Natural killer cell (primary cell): Measurements from ENCODE around the gene DYNC2LI1. TPM values are rescaled to one million over a fixed set of nuclear protein-coding genes. Genes with fewer than 3 reads are reported as not detected.

Experiments
- ATAC-seq, 3 donors: fragments of 150-1000 bp in 2 of 3; fragments of 200-7000 bp in 1 of 3; cut with Tn5 transposase; 1 replicate in 1 of 3; 2 replicates in 2 of 3; pipeline ENCODE4 v1.10.0; 2021; ENCODE audit warnings: mild to moderate bottlenecking in 2 of 3, moderate library complexity in 2 of 3
- DNase-seq, 2 donors: peaks; one replicate each; pipeline versions ENCODE4 v3.0.0 to v3.0.0-alpha.2; 2013 to 2021; ENCODE audit warnings: mixed read lengths in 1 of 2
- H3K27ac ChIP-seq: one replicate; pipeline ENCODE4 v1.5.1; 2013; ENCODE audit warnings: mild to moderate bottlenecking, low read length
- H3K27me3 ChIP-seq: one replicate; pipeline ENCODE4 v1.6.1; 2013; ENCODE audit warnings: low read length; ENCODE audit not compliant: control insufficient read depth, insufficient read depth
- H3K36me3 ChIP-seq: one replicate; pipeline ENCODE4 v1.6.1; 2013; ENCODE audit warnings: low read length; ENCODE audit not compliant: control insufficient read depth, insufficient read depth
- H3K4me1 ChIP-seq: one replicate; pipeline ENCODE4 v1.6.1; 2013; ENCODE audit warnings: low read length; ENCODE audit not compliant: control insufficient read depth, insufficient read depth
- H3K4me3 ChIP-seq: one replicate; pipeline ENCODE4 v1.5.1; 2013; ENCODE audit warnings: low read length
- H3K9me3 ChIP-seq: one replicate; pipeline ENCODE4 v1.6.1; 2013; ENCODE audit warnings: low read length; ENCODE audit not compliant: control insufficient read depth, insufficient read depth
- H3K27ac Mint-ChIP-seq, 2 donors: one replicate each; pipeline ENCODE4 v1.8.0; 2022; ENCODE audit warnings: mild to moderate bottlenecking in 2 of 2, mixed read lengths in 2 of 2, moderate library complexity in 1 of 2
- H3K27me3 Mint-ChIP-seq, 2 donors: one replicate each; pipeline ENCODE4 v1.8.0; 2022; ENCODE audit warnings: low read depth in 2 of 2, mixed read lengths in 2 of 2
- H3K36me3 Mint-ChIP-seq: one replicate; pipeline ENCODE4 v1.8.0; 2022; ENCODE audit warnings: mixed read lengths
- H3K4me1 Mint-ChIP-seq, 2 donors: one replicate each; pipeline ENCODE4 v1.8.0; 2022; ENCODE audit warnings: mixed read lengths in 2 of 2
- H3K4me3 Mint-ChIP-seq: one replicate; pipeline ENCODE4 v1.8.0; 2022; ENCODE audit warnings: mild to moderate bottlenecking, moderate library complexity, mixed read lengths
- H3K9me3 Mint-ChIP-seq, 2 donors: one replicate each; pipeline ENCODE4 v1.8.0; 2022; ENCODE audit warnings: mixed read lengths in 2 of 2
- WGBS: methylation state at CpG from one replicate; pipeline ENCODE4 v1.1.7; 2013; ENCODE audit warnings: missing lambda C conversion rate; ENCODE audit not compliant: insufficient coverage; 5-methylcytosine and 5-hydroxymethylcytosine counted together
- intact Hi-C: fragments of 100-400 bp; cut with micrococcal nuclease; formaldehyde crosslinking; loops from one replicate; pipeline ENCODE4 v1.14.2; 2022
- total RNA-seq, 4 donors: library from RNA; stranded (reverse); fragments of 120-200 nt in 1 of 4; gene quantifications; one replicate each; pipeline versions ENCODE4 v1.2.3 to v1.2.4, GENCODE V29; 2013 to 2022
- TF ChIP-seq, protein P1 (sequence below): fragments of 200-600 bp; IDR thresholded peaks from one replicate; pipeline ENCODE4 v1.8.0; 2022; ENCODE audit warnings: antibody characterized with exemption

Gene DYNC2LI1
- total RNA-seq, 3 donors from 2014 or later (not counting 1 experiment from before 2014, with no cell fraction given) = 2.1 to 4.5 (median 3.2) TPM

- no peaks in the 10 kb centered on the region for H3K4me1 Mint-ChIP-seq
- DNase-seq (no peak), ATAC-seq (no peak)
- TF ChIP-seq, protein P1, sequence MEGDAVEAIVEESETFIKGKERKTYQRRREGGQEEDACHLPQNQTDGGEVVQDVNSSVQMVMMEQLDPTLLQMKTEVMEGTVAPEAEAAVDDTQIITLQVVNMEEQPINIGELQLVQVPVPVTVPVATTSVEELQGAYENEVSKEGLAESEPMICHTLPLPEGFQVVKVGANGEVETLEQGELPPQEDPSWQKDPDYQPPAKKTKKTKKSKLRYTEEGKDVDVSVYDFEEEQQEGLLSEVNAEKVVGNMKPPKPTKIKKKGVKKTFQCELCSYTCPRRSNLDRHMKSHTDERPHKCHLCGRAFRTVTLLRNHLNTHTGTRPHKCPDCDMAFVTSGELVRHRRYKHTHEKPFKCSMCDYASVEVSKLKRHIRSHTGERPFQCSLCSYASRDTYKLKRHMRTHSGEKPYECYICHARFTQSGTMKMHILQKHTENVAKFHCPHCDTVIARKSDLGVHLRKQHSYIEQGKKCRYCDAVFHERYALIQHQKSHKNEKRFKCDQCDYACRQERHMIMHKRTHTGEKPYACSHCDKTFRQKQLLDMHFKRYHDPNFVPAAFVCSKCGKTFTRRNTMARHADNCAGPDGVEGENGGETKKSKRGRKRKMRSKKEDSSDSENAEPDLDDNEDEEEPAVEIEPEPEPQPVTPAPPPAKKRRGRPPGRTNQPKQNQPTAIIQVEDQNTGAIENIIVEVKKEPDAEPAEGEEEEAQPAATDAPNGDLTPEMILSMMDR = no peak
- H3K4me3 Mint-ChIP-seq = no peak overlapping the region
- peaks cover 11 to 32% of the 10 kb centered on the region in 2 donors for H3K27me3 Mint-ChIP-seq
- no peaks in the 10 kb centered on the region for H3K36me3 Mint-ChIP-seq
- no peaks in the 10 kb centered on the region for H3K9me3 ChIP-seq
- H3K4me1 ChIP-seq = no peaks in the 10 kb centered on the region
- intact Hi-C loops = no loop called here
- WGBS = 91% methylated on average over 17 of the region's 17 CpGs
- H3K9me3 Mint-ChIP-seq = no peaks in the 10 kb centered on the region
- H3K27me3 ChIP-seq = no peaks in the 10 kb centered on the region
- H3K4me3 ChIP-seq = no peak overlapping the region
- no peak overlapping the region for H3K27ac ChIP-seq
- no peaks in the 10 kb centered on the region for H3K36me3 ChIP-seq
- H3K27ac Mint-ChIP-seq = no peak overlapping the region
Observed at GRCh38 chr2:43826305-43827250, 52.7 kb downstream of the DYNC2LI1 start.

GRCh38 chr2:43831543-43832294 is 57.9 kb downstream of the DYNC2LI1 start:
- WGBS = 13% methylated on average over 54 of the region's 54 CpGs
- Histone ChIP-seq H3K36me3 (no peaks in the 10 kb centered on the region), H3K4me1 (no peaks in the 10 kb centered on the region), H3K27ac (no peak overlapping the region), H3K4me3 (no peak overlapping the region), H3K9me3 (no peaks in the 10 kb centered on the region), H3K27me3 (no peaks in the 10 kb centered on the region)
- H3K27me3 Mint-ChIP-seq = peaks cover 9 to 21% of the 10 kb centered on the region in 2 donors
- ATAC-seq = peak in 1 of 3 donors; percentile 33
- intact Hi-C loops = no loop called here
- no peaks in the 10 kb centered on the region for H3K9me3 Mint-ChIP-seq
- TF ChIP-seq, protein P1 = no peak
- no peaks in the 10 kb centered on the region for H3K36me3 Mint-ChIP-seq
- no peak overlapping the region for H3K4me3 Mint-ChIP-seq
- H3K4me1 Mint-ChIP-seq = no peaks in the 10 kb centered on the region
- DNase-seq = no peak
- no peak overlapping the region for H3K27ac Mint-ChIP-seq

DNA sequence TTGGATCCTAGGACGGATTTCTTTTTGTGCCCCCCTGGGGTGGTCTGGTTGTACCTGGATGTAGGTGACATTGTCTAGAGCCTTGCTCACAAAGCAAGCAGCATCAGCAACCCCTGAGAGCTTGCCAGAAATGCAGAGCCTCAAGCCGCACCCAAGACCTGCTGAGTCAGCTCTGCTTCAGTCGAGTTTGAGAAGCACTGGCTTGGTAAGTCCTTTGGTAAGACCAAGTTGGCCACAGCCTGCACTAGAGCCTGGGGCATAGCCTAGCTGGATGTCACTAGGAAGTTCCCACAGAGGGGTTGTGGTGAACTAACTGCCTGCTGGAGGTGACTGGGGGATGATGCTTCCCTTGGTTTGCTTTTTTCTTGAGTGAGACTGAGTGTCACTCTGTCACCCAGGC is 58.6 kb downstream of the DYNC2LI1 start:
- no peaks in the 10 kb centered on the region for H3K36me3 ChIP-seq
- H3K9me3 Mint-ChIP-seq = no peaks in the 10 kb centered on the region
- no peak overlapping the region for H3K27ac ChIP-seq
- H3K27me3 Mint-ChIP-seq = peaks cover 9 to 21% of the 10 kb centered on the region in 2 donors
- no peaks in the 10 kb centered on the region for H3K36me3 Mint-ChIP-seq
- no peaks in the 10 kb centered on the region for H3K4me1 ChIP-seq
- H3K27me3 ChIP-seq = no peaks in the 10 kb centered on the region
- no peak for DNase-seq
- intact Hi-C loops = no loop called here
- no peak overlapping the region for H3K27ac Mint-ChIP-seq
- H3K4me1 Mint-ChIP-seq = no peaks in the 10 kb centered on the region
- H3K4me3 Mint-ChIP-seq = no peak overlapping the region
- H3K4me3 ChIP-seq = no peak overlapping the region
- WGBS = 54% methylated on average over 3 of the region's 3 CpGs
- TF ChIP-seq, protein P1 = no peak
- ATAC-seq = no peak
- H3K9me3 ChIP-seq = no peaks in the 10 kb centered on the region
